ENCODE results near the gene SPG11. TPM values are rescaled to one million over a fixed set of nuclear protein-coding genes. Genes with fewer than 3 reads are reported as not detected.

The SPG11 gene
- total RNA-seq, 4 donors from 2014 or later = 65.1 to 195 (median 87.6) TPM

DNA sequence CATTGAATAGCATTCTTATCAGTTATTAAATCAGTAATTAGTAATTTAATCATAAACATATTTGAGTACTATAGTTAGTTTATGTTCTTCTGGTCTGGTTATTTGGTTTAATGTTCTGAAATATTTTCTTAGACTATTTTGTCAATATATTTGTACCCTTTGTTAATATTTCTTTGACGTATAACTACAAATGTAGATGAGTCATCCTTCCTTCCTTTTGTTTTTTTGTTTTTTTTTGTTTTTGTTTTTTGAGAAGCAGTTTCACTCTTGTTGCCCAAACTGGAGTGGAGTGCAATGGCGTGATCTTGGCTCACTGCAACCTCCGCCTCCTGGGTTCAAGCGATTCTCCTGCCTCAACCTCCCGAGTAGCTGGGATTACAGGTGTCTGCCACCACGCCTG is 143.9 kb downstream of the SPG11 start:
- Histone ChIP-seq H3K27me3 (no peaks in the 10 kb centered on the region), H3K4me1 (no peaks in the 10 kb centered on the region), H3K36me3 (peaks cover 60% of the 10 kb centered on the region), H3K4me3 (no peak overlapping the region), H3K9me3 (no peaks in the 10 kb centered on the region), H3K27ac (no peak overlapping the region)
- no peak for TF ChIP-seq POLR2A (IDR thresholded peaks at IDR 0.05)
- TF ChIP-seq POLR2AphosphoS5 (IDR thresholded peaks at IDR 0.05) = no peak
- TF ChIP-seq, protein P1, sequence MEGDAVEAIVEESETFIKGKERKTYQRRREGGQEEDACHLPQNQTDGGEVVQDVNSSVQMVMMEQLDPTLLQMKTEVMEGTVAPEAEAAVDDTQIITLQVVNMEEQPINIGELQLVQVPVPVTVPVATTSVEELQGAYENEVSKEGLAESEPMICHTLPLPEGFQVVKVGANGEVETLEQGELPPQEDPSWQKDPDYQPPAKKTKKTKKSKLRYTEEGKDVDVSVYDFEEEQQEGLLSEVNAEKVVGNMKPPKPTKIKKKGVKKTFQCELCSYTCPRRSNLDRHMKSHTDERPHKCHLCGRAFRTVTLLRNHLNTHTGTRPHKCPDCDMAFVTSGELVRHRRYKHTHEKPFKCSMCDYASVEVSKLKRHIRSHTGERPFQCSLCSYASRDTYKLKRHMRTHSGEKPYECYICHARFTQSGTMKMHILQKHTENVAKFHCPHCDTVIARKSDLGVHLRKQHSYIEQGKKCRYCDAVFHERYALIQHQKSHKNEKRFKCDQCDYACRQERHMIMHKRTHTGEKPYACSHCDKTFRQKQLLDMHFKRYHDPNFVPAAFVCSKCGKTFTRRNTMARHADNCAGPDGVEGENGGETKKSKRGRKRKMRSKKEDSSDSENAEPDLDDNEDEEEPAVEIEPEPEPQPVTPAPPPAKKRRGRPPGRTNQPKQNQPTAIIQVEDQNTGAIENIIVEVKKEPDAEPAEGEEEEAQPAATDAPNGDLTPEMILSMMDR (IDR thresholded peaks at IDR 0.05) = no peak
- no peak for TF ChIP-seq EP300 (IDR thresholded peaks at IDR 0.05)
- no peak for DNase-seq (ENCODE audit: low spot score in 2 of 2)
- WGBS = 85% methylated on average over 6 of the region's 6 CpGs

DNA sequence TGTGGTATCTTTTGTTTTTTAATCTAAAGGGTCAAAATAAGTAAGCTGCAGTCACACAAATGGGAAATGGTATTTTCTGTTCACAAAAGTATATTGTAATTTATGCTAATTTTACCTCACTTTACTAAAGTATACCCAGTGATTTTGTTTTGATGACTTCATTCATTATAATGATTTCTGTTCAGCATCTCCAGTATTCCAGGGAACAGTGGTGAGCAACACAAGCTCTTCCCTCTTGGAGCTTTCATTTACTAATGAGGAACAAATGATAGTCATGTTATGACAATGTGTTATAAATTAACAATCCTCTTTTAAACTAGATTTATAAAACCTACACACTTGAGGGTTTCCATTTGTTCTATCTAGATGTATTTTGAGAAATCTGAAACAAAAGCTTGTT is 147.0 kb downstream of the SPG11 start:
- Histone ChIP-seq H3K36me3 (peaks cover 36% of the 10 kb centered on the region), H3K27me3 (no peaks in the 10 kb centered on the region), H3K4me3 (no peak overlapping the region), H3K4me1 (no peaks in the 10 kb centered on the region), H3K9me3 (no peaks in the 10 kb centered on the region), H3K27ac (no peak overlapping the region)
- no peak for DNase-seq (ENCODE audit: low spot score in 2 of 2)
- TF ChIP-seq EP300 (IDR thresholded peaks at IDR 0.05) = no peak
- no peak for TF ChIP-seq POLR2A (IDR thresholded peaks at IDR 0.05)
- no peak for TF ChIP-seq POLR2AphosphoS5 (IDR thresholded peaks at IDR 0.05)
- TF ChIP-seq, protein P1 (IDR thresholded peaks at IDR 0.05) = no peak

Other genes starting within 250 kb of the SPG11 start
- 10 to 100 TPM; 40.0 to 75.4 (median 50.0) TPM for gene CTDSPL2, start 236.0 kb downstream of the SPG11 start, total RNA-seq
- 10 to 100 TPM; 41.4 to 71.7 (median 57.7) TPM for gene EIF3J, start 126.5 kb downstream of the SPG11 start, total RNA-seq
- 1 to 10 TPM in 1 of 4 donors, under 1 TPM in 2, not detected in 1; 0.57 to 1.2 (median 0.86) TPM for gene PATL2, start 47.7 kb upstream of the SPG11 start, total RNA-seq
- 1,000 to 10,000 TPM; 3,609 to 4,918 (median 4,073) TPM for gene B2M, start 47.9 kb upstream of the SPG11 start, total RNA-seq
- gene TRIM69, start 72.9 kb upstream of the SPG11 start, total RNA-seq = 10 to 100 TPM in 2 of 4 donors, 1 to 10 TPM in 2; 9.1 to 10.6 (median 9.8) TPM

Measured in suprapubic skin (tissue), 4 donors.